GM19467 (cell line): ENCODE measurements around the gene DNAL1.
"Not testable (repeated sequence)": the region's sequence is repeated elsewhere in the genome, so short reads cannot be mapped to it uniquely, and the experiment has no call there.

Source experiments
- ATAC-seq: cut with Tn5 transposase; IDR thresholded peaks from one replicate; pipeline ENCODE4 v1.9.1; 2021; ENCODE audit warnings: mild to moderate bottlenecking, moderate library complexity; ENCODE audit not compliant: unreplicated experiment

The DNAL1 gene

DNA sequence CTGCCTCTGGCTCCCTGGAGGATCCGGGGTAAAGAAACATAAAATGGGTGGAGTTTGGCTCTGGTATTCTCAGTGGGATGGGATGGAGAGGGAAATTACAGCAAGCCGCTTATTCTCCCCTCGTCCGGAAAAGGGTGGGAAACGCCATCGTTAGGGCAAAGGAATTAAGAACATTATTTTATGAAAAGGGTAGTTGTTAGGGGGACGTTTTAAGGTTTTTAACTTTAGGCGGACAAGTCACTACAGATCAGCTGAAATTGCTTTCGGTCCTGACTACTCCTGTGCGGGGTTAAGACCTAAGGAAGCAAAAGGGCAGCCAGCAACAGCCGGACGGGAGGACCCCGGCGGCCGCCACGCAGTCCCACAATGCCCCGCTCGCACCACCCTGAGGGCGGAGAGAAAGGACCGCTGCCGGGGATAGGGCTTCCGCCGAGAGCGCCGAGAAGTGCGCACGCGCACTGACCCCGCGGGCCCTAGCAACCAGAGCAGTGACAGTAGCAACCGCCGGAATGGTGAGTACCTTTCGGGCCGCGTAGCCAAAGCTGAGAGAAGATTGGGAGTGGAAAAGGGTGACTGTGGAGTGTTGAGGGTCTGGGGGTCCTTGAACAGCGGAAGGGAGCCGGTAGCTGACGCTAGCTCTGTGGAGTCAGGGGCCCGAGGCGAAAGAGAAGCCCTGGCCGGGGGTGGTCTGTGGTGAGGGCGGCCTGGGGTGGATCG is at the start of gene DNAL1:
DNAL1 (plus strand) TSS at position 456 of the 717 bp plus-strand sequence; CDS start at position 510, 54 bp downstream.
- peak; percentile 94 for ATAC-seq

GRCh38 chr14:73599499-73599898 is 45.3 kb upstream of the DNAL1 start:
- no peak for ATAC-seq

DNA sequence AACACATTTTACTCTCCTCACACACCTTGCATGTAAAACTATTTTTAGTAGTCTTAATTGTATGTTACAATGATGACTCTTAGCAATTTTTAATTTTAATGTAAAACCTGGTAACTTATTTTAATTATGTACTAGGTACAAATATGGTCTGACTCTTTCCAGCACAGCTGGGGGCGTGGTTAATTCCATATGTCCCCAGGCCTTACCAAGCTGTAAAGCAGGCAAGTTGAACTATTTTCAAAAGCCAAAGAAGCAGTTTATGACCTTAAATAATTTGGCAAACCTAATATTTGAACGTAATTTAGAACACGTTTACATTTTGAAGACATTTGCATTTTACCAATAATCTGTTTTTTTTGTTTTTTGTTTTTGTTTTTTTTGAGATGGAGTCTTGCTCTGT is 41.8 kb upstream of the DNAL1 start:
- no peak for ATAC-seq

GRCh38 chr14:73606271-73606670 is 38.5 kb upstream of the DNAL1 start:
- ATAC-seq: no peak

GRCh38 chr14:73607241-73607640 is 37.5 kb upstream of the DNAL1 start:
- no peak for ATAC-seq

DNA sequence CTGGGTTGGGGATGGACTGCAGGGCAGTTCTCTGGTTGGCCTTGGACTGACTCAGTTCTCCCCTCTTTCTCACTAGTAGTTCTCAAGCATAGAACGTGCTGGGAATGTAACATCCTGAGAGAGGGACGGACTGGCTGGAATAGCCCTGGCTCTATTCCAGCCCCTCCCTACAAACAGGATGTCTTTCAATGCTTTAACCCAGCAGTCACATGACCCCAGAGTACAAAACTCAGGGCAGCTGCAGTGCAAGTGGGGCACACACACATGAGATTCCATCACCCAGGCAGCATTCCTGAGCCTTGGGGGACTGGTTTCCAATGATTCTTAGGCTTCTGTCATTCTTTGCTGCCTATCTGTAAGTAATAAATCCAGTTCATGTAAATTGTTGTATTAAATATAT is 34.1 kb upstream of the DNAL1 start:
- ATAC-seq: no peak

DNA sequence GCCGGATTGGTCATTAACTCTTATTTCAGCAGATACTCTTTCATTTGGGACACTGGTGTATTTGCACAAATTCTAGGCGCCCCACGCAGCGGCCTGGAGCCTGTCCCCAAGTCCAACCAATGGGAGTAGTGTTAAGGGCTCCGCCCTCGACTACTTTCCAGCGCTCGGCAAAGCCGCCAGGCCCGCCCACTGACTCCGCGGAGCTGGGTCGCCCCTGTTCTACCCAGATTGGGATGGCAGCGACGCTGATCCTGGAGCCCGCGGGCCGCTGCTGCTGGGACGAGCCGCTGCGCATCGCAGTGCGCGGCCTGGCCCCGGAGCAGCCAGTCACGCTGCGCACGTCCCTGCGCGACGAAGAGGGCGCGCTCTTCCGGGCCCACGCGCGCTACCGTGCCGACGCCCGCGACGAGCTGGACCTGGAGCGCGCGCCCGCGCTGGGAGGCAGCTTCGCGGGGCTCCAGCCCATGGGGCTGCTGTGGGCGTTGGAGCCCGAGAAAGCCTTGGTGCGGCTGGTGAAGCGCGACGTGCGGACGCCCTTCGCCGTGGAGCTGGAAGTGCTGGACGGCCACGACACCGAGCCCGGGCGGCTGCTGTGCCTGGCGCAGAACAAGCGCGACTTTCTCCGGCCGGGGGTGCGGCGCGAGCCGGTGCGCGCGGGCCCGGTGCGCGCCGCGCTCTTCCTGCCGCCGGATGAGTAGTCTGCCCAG is 32.3 kb upstream of the DNAL1 start, which contains the start of gene ACOT6:
ACOT6 (plus strand) TSS at position 179 of the 707 bp plus-strand sequence; CDS start at position 234, 55 bp downstream.
- peak; percentile 72 for ATAC-seq

DNA sequence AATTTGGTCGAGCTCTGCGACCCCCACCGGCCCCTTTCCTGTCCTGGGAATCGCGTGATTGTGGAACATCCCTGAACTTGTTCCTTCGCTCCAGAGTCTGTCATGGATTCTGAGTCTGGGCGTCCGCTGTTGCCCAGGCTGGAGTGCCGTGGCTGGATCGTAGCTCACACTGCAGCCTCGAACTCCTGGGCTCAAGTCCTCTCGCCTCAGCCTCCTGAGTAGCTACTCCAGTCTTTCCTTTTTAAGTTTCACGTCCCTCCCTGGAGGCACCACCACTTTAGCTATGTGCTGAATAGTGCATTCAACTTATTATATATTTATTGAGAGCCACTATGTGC is 31.8 kb upstream of the DNAL1 start:
- ATAC-seq: no peak

GRCh38 chr14:73613419-73613963 is 31.3 kb upstream of the DNAL1 start:
- no peak for ATAC-seq

- no peak for ATAC-seq
Measured at GRCh38 chr14:73616831-73617230, 28.0 kb upstream of the DNAL1 start.

GRCh38 chr14:73619524-73619923 is 25.3 kb upstream of the DNAL1 start:
- ATAC-seq: no peak

- ATAC-seq: no peak
Measured at GRCh38 chr14:73620268-73620667, 24.5 kb upstream of the DNAL1 start.

DNA sequence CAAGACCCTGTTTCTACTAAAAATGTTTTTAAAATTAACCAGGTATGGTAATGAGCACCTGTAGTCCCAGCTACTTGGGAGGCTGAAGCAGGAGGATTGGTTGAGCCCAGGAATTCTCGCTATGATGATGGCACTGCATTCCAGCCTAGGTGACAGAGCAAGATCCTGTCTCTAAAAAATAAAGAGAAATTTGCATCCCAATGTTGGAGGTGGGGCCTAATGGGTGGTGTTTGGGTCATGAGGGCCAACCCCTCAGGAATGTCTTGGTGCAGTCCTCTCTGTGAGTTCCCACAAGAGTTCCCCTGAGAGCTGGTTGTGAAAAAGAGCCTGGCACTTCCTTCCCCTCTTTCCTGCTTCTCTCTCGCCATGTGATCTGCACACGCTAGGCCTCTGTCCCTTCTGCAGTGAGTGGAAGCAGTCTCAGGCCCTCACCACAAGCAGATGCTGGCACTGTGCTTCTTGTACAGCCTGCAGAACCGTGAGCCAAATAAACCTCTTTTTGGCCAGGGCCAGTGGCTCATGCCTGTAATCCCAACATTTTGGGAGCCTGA is 21.2 kb upstream of the DNAL1 start:
- ATAC-seq: no peak

DNA sequence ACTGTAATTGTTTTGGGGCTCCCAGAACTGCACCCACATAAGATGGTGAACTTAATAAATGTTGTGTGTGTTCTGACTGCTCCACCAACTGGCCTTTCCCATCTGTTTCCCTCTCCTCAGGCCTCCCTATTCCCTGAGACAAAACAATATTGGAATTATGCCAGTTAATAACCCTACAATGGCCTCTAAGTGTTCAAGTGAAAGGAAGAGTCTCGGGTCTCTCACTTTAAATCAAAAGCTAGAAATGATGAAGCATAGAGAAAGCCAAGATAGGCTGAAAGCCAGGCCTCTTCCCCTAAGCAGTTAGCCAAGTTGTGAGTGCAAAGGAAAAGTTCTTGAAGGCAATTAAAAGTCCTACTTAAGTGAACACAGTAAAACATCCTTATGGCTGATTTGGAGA is 19.1 kb upstream of the DNAL1 start:
- no peak for ATAC-seq

DNA sequence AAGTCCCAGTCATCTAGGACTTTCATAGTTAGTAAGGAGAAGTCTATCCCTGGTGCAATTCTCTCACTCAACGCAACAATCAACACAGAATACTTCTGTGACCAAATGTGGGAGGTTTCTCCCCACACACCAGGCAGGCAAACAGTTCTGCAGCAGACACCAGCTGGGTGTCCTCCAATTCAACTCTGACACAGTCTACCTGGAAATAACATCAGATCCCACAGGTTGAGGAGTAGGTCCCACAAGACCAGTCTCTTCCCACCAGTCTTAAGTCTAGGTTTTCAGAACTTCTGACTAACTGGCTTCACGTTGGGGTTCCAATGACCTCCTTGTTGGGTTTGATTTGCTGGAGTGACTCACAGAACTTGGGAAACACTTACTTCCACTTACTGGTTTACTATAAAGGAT is 17.6 kb upstream of the DNAL1 start:
- ATAC-seq: no peak

DNA sequence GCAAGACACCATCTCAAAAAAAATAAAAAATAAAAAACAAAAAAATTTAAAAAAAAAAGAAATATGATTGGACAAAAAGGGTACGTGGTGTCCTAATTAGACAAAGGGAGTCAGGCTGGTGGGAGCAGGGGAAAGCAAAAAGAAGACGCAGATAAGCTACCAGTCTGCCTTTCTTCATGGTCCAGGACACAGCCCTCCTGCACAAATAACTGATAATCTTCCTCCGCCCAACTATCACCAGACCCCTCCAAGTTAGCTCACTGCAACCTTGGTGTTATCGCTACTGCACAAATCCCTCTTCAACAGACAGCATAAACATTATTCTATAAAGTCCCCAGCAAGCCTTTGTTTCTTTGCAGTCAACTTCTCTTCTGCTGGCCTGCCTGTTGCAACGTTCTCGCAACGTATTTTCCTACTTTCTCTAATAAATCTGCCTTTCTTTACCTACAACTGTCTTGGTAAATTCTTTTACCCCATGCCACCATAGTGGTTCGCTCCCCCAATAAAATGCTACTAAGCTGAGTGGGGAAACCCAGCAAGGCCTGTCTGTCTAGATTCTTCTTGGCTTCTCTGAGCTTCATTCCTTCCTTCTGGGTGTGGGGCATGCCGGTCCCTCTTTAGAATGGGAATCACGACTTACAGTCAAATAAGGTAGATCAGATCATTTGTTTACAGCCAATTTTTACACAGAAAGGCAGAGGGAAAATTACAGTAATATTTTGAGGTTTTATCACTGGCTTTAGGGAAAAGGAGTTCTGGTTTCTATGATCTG is 14.6 kb upstream of the DNAL1 start:
- no peak for ATAC-seq

DNA sequence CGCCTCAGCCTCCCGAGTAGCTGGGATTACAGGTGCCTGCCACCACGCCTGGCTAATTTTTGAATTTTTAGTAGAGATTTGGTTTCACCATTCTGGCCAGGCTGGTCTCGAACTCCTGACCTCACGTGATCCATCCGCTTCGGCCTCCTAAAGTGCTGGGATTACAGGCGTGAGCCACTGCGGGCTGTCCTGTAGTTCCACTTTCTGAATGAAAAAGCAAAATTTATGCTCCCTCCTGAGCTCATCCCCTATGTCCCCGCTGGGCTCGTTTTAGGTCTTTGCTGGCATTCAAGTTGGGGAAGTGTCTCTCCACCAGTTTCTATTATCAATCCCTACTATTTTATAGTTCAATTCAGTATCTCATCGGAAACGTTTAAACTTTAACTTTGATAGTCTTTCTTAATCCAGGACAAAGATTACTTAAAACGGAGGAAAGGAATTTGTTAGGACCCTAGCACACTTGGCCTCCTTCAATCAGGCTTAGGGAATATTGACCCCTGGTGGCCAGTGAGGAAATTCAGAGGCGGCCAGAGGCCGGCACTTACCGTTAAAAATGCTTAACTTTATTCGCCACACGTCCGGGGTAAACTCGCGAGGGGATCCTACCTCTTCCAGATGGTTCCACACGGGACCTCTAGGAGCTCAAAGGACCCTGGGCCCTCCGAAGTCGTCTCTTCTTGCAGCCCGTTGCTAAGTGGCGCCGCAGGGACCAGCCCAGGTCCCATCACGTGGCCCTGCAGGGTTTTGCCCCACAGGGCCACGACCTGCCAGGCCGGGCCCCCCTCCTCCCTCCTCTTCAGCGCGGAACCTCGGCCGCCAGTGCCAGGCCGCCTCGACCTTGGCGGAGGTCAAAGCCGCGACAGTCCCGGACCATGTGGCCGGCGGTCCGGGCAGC is 11.4 kb upstream of the DNAL1 start:
- no peak for ATAC-seq

DNA sequence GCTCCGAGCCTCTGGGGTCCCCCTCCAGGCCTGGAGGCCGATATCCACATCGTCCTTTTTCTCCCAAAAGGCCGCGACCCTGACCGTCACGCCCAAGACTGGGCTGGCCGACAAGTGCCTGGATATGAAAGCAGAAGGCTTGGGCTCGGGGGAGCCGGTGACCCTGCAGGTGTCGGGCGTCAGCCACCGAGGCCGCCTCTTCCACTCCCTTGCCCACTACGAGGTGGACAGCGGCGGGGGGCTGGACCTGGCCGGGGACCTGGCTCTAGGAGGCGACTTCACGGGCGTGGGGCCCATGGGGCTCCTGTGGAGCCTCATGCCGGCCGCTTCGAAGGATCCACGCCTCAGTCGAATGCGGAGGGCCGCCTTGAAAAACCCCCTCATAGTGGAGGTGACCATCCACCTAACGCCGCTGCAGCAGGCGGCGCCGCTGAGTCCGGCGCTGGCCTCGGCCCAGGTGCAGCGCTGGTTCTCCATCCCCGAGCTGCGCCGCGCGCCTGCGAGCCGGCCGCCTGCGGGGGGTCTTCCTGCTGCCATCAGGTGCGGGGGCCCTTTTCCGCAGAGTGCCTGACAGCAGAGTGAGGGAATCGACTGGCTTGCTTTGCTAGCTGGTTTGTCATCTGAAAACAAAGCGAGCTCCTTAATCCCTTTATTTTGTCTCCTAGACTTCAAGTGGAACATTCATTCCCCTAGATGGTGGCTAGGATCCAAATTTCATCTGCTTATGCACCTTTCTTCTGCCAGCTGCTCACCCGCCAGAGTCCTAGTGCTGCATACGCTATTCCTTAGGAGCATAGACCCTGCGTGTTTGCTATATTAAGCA is 10.6 kb upstream of the DNAL1 start:
- no peak for ATAC-seq

GRCh38 chr14:73636355-73636754 is 8.4 kb upstream of the DNAL1 start:
- not testable (repeated sequence) for ATAC-seq
